Brain pericyte (primary cell): ENCODE results near the gene CYGB.
A peak's percentile ranks its signal among the peaks of the same experiment; 100 is the strongest.
"Not testable (repeated sequence)": the region's sequence is repeated elsewhere in the genome, so short reads cannot be mapped to it uniquely, and the experiment has no call there.

Experiments
- DNase-seq: peaks from one replicate; pipeline ENCODE4 v3.0.0-alpha.2; 2012; ENCODE audit warnings: low read depth, low spot score

Gene CYGB

GRCh38 chr17:76567634-76568432 is 30.3 kb upstream of the CYGB start:
- DNase-seq = no peak

GRCh38 chr17:76566988-76567431 is 29.5 kb upstream of the CYGB start:
- DNase-seq = no peak

- DNase-seq = no peak
Measured at GRCh38 chr17:76566613-76566943, 29.1 kb upstream of the CYGB start.

GRCh38 chr17:76565728-76566612 is 28.5 kb upstream of the CYGB start:
- DNase-seq = no peak

- DNase-seq = not testable (repeated sequence)
Measured at GRCh38 chr17:76564991-76565727, 27.6 kb upstream of the CYGB start.

- DNase-seq = not testable (repeated sequence)
Measured at GRCh38 chr17:76563359-76563758, 25.9 kb upstream of the CYGB start.

- DNase-seq = no peak
Measured at GRCh38 chr17:76562734-76563148, 25.2 kb upstream of the CYGB start.

- no peak for DNase-seq
Measured at GRCh38 chr17:76561799-76562268, 24.3 kb upstream of the CYGB start.

GRCh38 chr17:76561332-76561731 is 23.8 kb upstream of the CYGB start:
- DNase-seq = no peak

GRCh38 chr17:76560877-76561221 is 23.3 kb upstream of the CYGB start:
- no peak for DNase-seq

GRCh38 chr17:76560036-76560876 is 22.7 kb upstream of the CYGB start:
- no peak for DNase-seq

- not testable (repeated sequence) for DNase-seq
Measured at GRCh38 chr17:76559460-76559859, 22.0 kb upstream of the CYGB start.

- no peak for DNase-seq
Measured at GRCh38 chr17:76558198-76559095, 20.9 kb upstream of the CYGB start.

- peak; percentile 87 for DNase-seq
Measured at GRCh38 chr17:76557368-76558197, 20.1 kb upstream of the CYGB start.

GRCh38 chr17:76556765-76557367 is 19.4 kb upstream of the CYGB start:
- no peak for DNase-seq

GRCh38 chr17:76554131-76554530 is 16.6 kb upstream of the CYGB start:
- DNase-seq = no peak

GRCh38 chr17:76553178-76553908 is 15.8 kb upstream of the CYGB start:
- DNase-seq = no peak

- no peak for DNase-seq
Measured at GRCh38 chr17:76551685-76552084, 14.2 kb upstream of the CYGB start.
